Esophagus (tissue), 2 donors: Measurements from ENCODE around the gene TPSD1. TPM values are rescaled to one million over a fixed set of nuclear protein-coding genes. Genes with fewer than 3 reads are reported as not detected.
"Not testable (repeated sequence)": the region's sequence is repeated elsewhere in the genome, so short reads cannot be mapped to it uniquely, and the experiment has no call there.

Experiments
- H3K27ac ChIP-seq, 2 donors: one replicate each; pipeline ENCODE4 v1.5.1; 2013; ENCODE audit warnings: low read depth in 2 of 2, mild to moderate bottlenecking in 2 of 2, inconsistent platforms in 1 of 2, low read length in 1 of 2, moderate library complexity in 1 of 2
- H3K27me3 ChIP-seq, 2 donors: one replicate each; pipeline ENCODE4 v1.6.1; 2013; ENCODE audit warnings: low read length in 2 of 2, control low read depth in 1 of 2, mild to moderate bottlenecking in 1 of 2; ENCODE audit not compliant: insufficient read depth in 2 of 2, control insufficient read depth in 1 of 2
- H3K36me3 ChIP-seq, 2 donors: one replicate each; pipeline ENCODE4 v1.6.1; 2013; ENCODE audit warnings: low read length in 1 of 2; ENCODE audit not compliant: control insufficient read depth in 2 of 2, insufficient read depth in 2 of 2
- H3K4me1 ChIP-seq, 2 donors: one replicate each; pipeline ENCODE4 v1.6.1; 2013; ENCODE audit warnings: low read length in 1 of 2; ENCODE audit not compliant: control insufficient read depth in 2 of 2, insufficient read depth in 2 of 2
- H3K4me3 ChIP-seq, 2 donors: one replicate each; pipeline ENCODE4 v1.5.1; 2013; ENCODE audit warnings: low read length in 2 of 2, mild to moderate bottlenecking in 2 of 2, low read depth in 1 of 2, moderate library complexity in 1 of 2
- H3K9me3 ChIP-seq, 2 donors: one replicate each; pipeline ENCODE4 v1.6.1; 2013; ENCODE audit warnings: mild to moderate bottlenecking in 2 of 2, low read depth in 1 of 2, low read length in 1 of 2, moderate library complexity in 1 of 2; ENCODE audit not compliant: control insufficient read depth in 2 of 2, insufficient read depth in 1 of 2
- WGBS, 2 donors: extraction: QIAGEN DNeasy Blood & Tissue Kit; methylation state at CpG; one replicate each; pipeline ENCODE4 v1.1.7; 2013; 5-methylcytosine and 5-hydroxymethylcytosine counted together
- polyA plus RNA-seq, 2 donors: library from polyadenylated mRNA; stranded (reverse); fragments of 200-250 nt; gene quantifications; one replicate each; pipeline ENCODE4 v1.2.3, GENCODE V29; 2013
- donor health status: healthy with polysubstance abuse.
- donor health status: Bipolar disorder and iron deficiency.

Gene TPSD1
- polyA plus RNA-seq, 2 donors, result 0.83 to 1.5 TPM

DNA sequence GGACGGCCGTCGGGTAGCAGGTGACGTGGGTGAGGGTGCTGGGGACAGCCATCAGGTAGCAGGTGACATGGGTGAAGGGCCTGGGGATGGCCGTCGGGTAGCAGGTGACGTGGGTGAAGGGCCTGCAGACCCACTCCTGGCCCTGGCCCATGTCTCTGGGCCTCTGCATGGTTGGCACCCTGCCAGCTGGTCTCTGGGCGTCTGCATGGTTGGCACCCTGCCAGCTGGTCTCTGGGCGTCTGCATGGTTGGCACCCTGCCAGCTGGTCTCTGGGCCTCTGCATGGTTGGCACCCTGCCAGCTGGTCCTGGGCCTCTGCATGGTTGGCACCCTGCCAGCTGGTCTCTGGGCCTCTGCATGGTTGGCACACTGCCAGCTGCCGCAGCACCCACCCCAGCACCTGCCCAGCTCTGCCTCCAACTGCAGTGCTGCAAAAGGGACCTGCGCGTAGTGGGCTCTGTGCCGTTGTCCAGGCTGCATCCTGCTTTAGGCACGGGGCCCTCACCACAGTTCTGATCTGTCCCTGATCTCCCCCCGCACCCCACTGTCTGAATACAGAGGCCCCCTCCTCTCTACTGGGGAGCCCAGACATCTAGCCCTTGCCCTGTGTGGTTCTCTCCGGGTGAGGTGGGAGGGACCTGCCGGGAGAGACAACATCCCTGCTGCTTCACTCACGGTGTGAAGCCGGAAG, 16.0 kb downstream of the TPSD1 start:
- H3K4me3 ChIP-seq, H3K36me3 ChIP-seq, H3K4me1 ChIP-seq, H3K27ac ChIP-seq, H3K9me3 ChIP-seq, H3K27me3 ChIP-seq: not testable (repeated sequence)
- 17 to 19% methylated on average over 14 to 19 of the region's 19 CpGs for WGBS, 2 donors

DNA sequence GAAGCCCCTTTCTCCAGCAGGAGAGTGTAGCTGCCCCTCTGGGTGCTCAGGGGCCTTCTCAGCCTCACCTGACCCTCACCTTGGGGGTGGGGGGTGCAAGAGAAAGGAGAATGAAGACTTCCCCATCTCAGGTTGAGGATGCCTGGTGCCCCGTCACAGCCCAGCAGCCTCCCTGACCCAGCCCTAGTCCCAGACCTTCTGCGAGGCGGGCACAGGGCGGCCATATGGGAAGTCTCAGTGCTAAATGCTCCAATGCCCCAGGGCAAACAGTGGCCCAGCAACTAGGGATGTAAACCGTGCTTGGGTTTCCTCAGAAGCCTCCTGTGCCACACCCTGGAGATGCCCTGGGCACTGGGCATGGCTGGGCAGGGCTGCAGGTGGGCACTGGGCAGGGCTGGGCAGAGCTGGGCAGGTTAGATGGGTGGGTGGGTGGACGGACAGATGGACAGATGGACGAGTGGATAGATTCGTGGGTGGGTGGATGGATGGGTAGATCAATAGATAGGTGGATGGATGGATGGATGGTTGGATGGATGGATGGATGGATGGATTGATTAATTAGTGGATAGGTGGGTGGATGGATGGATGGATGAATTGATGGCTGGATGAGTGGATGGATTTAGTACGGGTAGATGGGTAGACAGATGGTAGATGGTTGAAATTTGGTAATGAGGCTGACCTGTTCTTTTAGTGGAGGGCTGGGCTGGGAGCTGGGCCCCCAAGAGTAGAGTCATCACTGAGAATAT, 16.8 kb downstream of the TPSD1 start:
- 59 to 63% methylated on average over 9 of the region's 9 CpGs for WGBS, 2 donors
- H3K36me3 ChIP-seq, result no peaks in the 10 kb centered on the region
- H3K4me3 ChIP-seq, result no peak overlapping the region
- no peak overlapping the region for H3K27ac ChIP-seq
- H3K9me3 ChIP-seq, result no peaks in the 10 kb centered on the region
- H3K27me3 ChIP-seq, result peaks cover 0 to 3% of the 10 kb centered on the region in 2 donors
- H3K4me1 ChIP-seq, result peaks cover 0 to 2% of the 10 kb centered on the region in 2 donors

DNA sequence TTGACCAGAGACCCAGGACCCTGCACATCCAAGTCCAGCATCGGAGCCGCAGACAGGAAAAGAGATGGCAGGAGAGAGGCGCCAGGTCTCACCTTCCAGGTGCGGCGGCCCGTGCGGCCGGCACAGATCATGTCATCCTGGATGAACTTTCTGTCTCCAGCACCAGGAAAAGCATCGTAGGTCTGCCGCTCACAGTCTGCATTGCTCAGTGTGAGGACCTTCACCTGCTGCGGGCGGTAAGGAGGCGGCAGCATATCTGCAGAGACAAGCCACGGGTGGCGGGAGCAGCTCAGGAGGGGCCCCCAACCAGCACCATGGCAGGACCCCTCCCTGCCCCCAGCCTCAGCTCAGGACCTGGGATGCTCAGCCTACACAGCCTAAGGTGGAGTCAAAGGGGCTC, 17.9 kb downstream of the TPSD1 start:
- 85 to 90% methylated on average over 15 of the region's 15 CpGs for WGBS, 2 donors

DNA sequence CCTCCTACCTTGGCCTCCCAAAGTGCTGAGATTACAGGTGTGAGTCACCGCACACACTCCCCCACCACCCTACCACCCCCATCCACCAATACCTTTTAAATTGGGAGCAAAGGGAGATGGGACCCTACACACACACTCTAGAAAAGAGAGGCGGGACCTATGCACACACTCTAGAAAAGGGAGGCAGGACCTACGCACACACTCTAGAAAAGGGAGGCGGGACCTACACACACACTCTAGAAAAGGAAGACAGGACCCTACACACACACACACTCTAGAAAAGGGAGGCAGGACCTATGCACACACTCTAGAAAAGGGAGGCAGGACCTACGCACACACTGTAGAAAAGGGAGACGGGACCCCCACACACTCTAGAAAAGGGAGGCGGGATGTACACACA, 18.9 kb downstream of the TPSD1 start:
- Histone ChIP-seq H3K36me3 (no peaks in the 10 kb centered on the region), H3K4me1 (peaks cover 0 to 2% of the 10 kb centered on the region in 2 donors), H3K4me3 (no peak overlapping the region), H3K27me3 (peaks cover 0 to 3% of the 10 kb centered on the region in 2 donors), H3K9me3 (no peaks in the 10 kb centered on the region), H3K27ac (no peak overlapping the region)
- WGBS, 2 donors, result 94 to 98% methylated on average over 7 of the region's 7 CpGs

More for the DNA sequence above, 17.9 kb downstream of the TPSD1 start:
- H3K36me3 ChIP-seq, result no peaks in the 10 kb centered on the region
- H3K27me3 ChIP-seq, result peaks cover 0 to 3% of the 10 kb centered on the region in 2 donors
- H3K27ac ChIP-seq, result no peak overlapping the region
- H3K4me3 ChIP-seq, result no peak overlapping the region
- H3K4me1 ChIP-seq, result peaks cover 0 to 2% of the 10 kb centered on the region in 2 donors
- H3K9me3 ChIP-seq, result no peaks in the 10 kb centered on the region

DNA sequence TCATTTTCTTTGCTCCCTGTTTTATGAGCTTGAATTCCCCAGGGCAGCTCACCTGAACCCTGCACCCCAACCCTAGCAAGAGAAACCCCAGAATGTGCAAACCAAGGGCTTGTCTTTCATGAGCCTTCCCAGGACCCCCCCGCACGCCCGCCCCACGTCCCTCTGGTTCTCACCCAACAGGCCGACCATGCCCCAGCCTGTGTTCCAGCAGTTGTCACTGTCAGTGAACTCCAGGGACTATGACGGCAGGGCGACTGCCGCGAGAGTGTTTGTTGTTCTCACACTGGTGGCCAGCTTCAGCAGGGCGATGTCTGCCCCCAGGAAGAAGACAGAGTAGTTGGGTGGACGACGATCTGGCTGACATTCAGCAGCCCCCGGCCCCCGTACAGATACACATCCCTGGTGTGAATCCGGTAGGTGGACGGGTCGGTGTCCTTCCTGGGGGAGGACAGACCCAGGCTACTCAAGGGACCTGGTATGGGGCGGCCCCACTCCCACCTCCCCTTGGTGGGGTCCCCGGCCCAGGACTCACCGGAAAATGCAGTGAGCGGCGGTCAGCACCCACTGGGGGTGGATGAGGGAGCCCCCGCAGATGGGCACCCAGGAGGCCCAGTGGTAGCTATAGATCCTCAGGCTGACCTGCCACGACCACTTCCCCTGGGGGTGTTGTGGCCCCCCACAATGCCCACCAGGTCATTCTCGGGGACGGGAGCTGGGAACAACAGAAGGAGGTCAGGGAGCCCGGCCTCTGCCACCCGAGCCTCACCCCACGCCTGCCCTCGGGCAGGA, 20.1 kb downstream of the TPSD1 start:
- Histone ChIP-seq H3K27ac (no peak overlapping the region), H3K4me3 (no peak overlapping the region), H3K36me3 (no peaks in the 10 kb centered on the region), H3K4me1 (peaks cover 0 to 2% of the 10 kb centered on the region in 2 donors), H3K9me3 (no peaks in the 10 kb centered on the region), H3K27me3 (peaks cover 0 to 3% of the 10 kb centered on the region in 2 donors)
- WGBS, 2 donors, result 60 to 62% methylated on average over 30 of the region's 30 CpGs

DNA sequence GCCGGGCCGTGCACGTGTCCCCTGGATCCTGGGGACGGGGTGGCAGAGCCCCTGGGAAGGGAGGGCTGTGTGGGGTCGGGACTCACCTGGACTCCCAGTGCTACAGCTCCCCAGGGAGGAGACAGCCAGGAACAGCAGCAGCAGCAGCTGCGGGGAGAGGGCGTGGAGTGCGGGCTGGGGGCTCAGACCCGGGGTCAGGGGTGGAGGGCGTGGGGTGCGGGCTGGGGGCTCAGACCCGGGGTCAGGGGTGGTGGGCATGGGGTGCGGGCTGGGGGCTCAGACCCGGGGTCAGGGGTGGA, 20.7 kb downstream of the TPSD1 start:
- no peak overlapping the region for H3K27ac ChIP-seq
- no peak overlapping the region for H3K4me3 ChIP-seq
- peaks cover 0 to 2% of the 10 kb centered on the region in 2 donors for H3K4me1 ChIP-seq
- no peaks in the 10 kb centered on the region for H3K9me3 ChIP-seq
- no peaks in the 10 kb centered on the region for H3K36me3 ChIP-seq
- WGBS, 2 donors, result 75 to 80% methylated on average over 11 to 14 of the region's 14 CpGs
- H3K27me3 ChIP-seq, result peaks cover 0 to 3% of the 10 kb centered on the region in 2 donors

DNA sequence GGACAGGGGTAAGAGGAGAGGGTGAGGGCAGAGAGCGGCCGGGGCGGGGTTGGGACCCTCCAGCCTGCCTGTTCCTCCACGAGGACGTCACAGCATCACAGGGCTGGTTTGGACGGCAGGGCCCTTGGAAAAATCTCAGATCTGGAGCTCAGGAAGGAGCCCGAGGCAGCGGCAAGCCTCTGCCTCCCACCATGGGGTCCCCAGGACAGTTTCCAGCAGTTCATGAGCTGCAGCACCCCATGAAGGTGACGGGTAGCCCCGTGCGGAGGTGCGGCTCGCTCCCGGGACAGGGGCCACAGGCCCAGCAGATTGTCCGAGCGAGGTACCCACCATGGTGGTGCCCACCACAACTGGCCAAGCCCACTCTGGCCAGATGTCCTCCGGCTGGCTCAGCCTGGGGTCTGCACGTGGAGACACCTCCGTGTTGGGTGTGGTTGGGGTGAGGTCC, 21.3 kb downstream of the TPSD1 start:
- no peak overlapping the region for H3K4me3 ChIP-seq
- H3K27me3 ChIP-seq, result peaks cover 0 to 3% of the 10 kb centered on the region in 2 donors

DNA sequence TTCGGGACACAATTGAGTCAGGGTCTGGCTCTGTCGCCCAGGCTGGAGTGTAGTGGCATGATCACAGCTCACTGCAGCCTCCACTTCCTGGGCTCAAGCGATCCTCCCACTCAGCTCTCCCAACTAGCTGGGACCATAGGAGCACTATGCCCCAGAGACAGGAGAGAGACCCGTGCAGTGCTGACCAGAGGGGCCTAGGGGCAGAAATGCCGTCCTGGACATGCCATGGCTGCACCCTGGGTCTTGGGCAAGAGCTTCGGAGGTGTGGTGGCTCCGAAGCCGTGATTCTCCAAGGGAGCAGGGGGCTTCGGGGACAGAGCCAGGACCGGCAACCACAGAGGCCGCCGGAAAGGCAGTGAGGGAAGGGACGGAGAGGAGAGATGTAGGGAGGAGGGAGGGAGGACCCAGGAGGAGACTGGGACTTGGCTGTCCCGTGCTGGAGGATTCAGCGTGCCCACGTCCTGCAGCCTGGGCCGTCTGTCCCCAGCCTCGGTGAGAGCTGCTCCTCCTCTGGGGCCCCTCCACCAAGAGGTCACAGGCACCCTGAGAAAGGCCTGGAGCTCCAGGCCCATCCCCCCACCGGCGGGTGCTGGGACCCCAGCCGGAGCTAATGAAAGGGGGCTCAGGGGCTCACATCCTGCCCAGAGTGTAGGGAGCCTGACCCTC, 21.9 kb downstream of the TPSD1 start:
- no peaks in the 10 kb centered on the region for H3K9me3 ChIP-seq
- H3K4me1 ChIP-seq, result no peaks in the 10 kb centered on the region
- no peak overlapping the region for H3K4me3 ChIP-seq
- H3K36me3 ChIP-seq, result no peaks in the 10 kb centered on the region
- 35 to 40% methylated on average over 19 to 21 of the region's 21 CpGs for WGBS, 2 donors
- H3K27me3 ChIP-seq, result peaks cover 0 to 3% of the 10 kb centered on the region in 2 donors
- H3K27ac ChIP-seq, result no peak overlapping the region

More for the DNA sequence above, 21.3 kb downstream of the TPSD1 start:
- H3K36me3 ChIP-seq, result no peaks in the 10 kb centered on the region
- no peak overlapping the region for H3K27ac ChIP-seq
- H3K4me1 ChIP-seq, result no peaks in the 10 kb centered on the region
- H3K9me3 ChIP-seq, result no peaks in the 10 kb centered on the region
- WGBS, 2 donors, result 73 to 74% methylated on average over 19 of the region's 19 CpGs

DNA sequence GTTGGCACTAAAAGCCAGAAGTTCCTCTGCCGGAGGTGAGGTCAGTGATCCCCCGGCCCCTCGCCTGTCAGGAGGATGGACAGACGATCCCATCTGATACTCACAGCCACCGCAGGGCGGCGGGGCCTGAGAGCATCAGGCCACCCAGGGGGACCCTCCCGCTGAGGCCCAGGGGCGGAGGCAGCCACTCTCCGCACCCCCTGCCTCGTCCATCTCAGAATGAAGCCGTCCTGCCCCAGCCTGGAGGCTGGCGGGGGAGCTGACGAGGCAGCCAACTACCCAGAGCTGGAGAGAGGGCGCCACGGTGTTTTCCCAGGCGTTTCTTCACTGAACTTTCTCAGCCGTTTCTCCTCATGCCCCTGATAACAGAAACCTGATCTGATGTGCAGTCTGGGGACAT, 22.6 kb downstream of the TPSD1 start:
- 11 to 13% methylated on average over 18 of the region's 18 CpGs for WGBS, 2 donors
- peaks cover 0 to 3% of the 10 kb centered on the region in 2 donors for H3K27me3 ChIP-seq
- no peaks in the 10 kb centered on the region for H3K9me3 ChIP-seq
- H3K4me3 ChIP-seq, result no peak overlapping the region
- H3K27ac ChIP-seq, result no peak overlapping the region
- H3K36me3 ChIP-seq, result no peaks in the 10 kb centered on the region
- H3K4me1 ChIP-seq, result no peaks in the 10 kb centered on the region
